Memory B cell (primary cell): ENCODE measurements around the gene ARHGAP40.
"Not testable (repeated sequence)": the region's sequence is repeated elsewhere in the genome, so short reads cannot be mapped to it uniquely, and the experiment has no call there.

Source experiments
- ATAC-seq: fragments of 150-1000 bp; cut with Tn5 transposase; 2 replicates; pipeline ENCODE4 v1.10.0; 2021; ENCODE audit warnings: low read depth, mild to moderate bottlenecking, moderate library complexity
- DNase-seq, 2 donors: peaks; one replicate each; pipeline ENCODE4 v3.0.0; 2022; ENCODE audit warnings: low spot score in 2 of 2
- H3K27ac Mint-ChIP-seq: one replicate; pipeline ENCODE4 v1.8.0; 2022; ENCODE audit warnings: mild to moderate bottlenecking, moderate library complexity, mixed read lengths
- H3K27me3 Mint-ChIP-seq: one replicate; pipeline ENCODE4 v1.8.0; 2022; ENCODE audit warnings: mixed read lengths
- H3K36me3 Mint-ChIP-seq: one replicate; pipeline ENCODE4 v1.8.0; 2022; ENCODE audit warnings: mild to moderate bottlenecking, mixed read lengths
- H3K4me1 Mint-ChIP-seq: one replicate; pipeline ENCODE4 v1.8.0; 2022; ENCODE audit warnings: mixed read lengths
- H3K4me3 Mint-ChIP-seq: one replicate; pipeline ENCODE4 v1.8.0; 2022; ENCODE audit warnings: mild to moderate bottlenecking, moderate library complexity, mixed read lengths
- H3K9me3 Mint-ChIP-seq: one replicate; pipeline ENCODE4 v1.8.0; 2022; ENCODE audit warnings: mixed read lengths

ARHGAP40 gene

GRCh38 chr20:38581013-38581412 lies 20.6 kb upstream of the ARHGAP40 start, which contains the start of gene ADIG:
ADIG (plus strand) TSS chr20:38581197; CDS start chr20:38581251, 54 bp downstream.
- H3K9me3 Mint-ChIP-seq, result no peaks in the 10 kb centered on the region
- no peak within 1 kb of the TSS for H3K4me3 Mint-ChIP-seq
- ATAC-seq, result no peak
- H3K27ac Mint-ChIP-seq, result no peak within 1 kb of the TSS
- H3K36me3 Mint-ChIP-seq, result peaks cover 4% of the 10 kb centered on the region
- no peak for DNase-seq
- no peaks in the 10 kb centered on the region for H3K27me3 Mint-ChIP-seq
- no peaks in the 10 kb centered on the region for H3K4me1 Mint-ChIP-seq

- peaks cover 2% of the 10 kb centered on the region for H3K27me3 Mint-ChIP-seq
- no peaks in the 10 kb centered on the region for H3K9me3 Mint-ChIP-seq
- no peaks in the 10 kb centered on the region for H3K4me1 Mint-ChIP-seq
- no peak overlapping the region for H3K4me3 Mint-ChIP-seq
- no peak for DNase-seq
- peaks cover 1% of the 10 kb centered on the region for H3K36me3 Mint-ChIP-seq
- H3K27ac Mint-ChIP-seq, result no peak overlapping the region
- no peak for ATAC-seq
Observed at GRCh38 chr20:38581830-38582358, 19.7 kb upstream of the ARHGAP40 start.

- H3K36me3 Mint-ChIP-seq, result no peaks in the 10 kb centered on the region
- DNase-seq (no peak), ATAC-seq (no peak)
- no peaks in the 10 kb centered on the region for H3K9me3 Mint-ChIP-seq
- H3K27me3 Mint-ChIP-seq, result peaks cover 2% of the 10 kb centered on the region
- H3K4me1 Mint-ChIP-seq, result no peaks in the 10 kb centered on the region
- H3K4me3 Mint-ChIP-seq, result no peak overlapping the region
- no peak overlapping the region for H3K27ac Mint-ChIP-seq
Observed at GRCh38 chr20:38583306-38583705, 18.3 kb upstream of the ARHGAP40 start.

GRCh38 chr20:38584099-38584763 lies 17.4 kb upstream of the ARHGAP40 start:
- no peak overlapping the region for H3K4me3 Mint-ChIP-seq
- no peak for ATAC-seq
- no peaks in the 10 kb centered on the region for H3K4me1 Mint-ChIP-seq
- H3K36me3 Mint-ChIP-seq, result no peaks in the 10 kb centered on the region
- no peak overlapping the region for H3K27ac Mint-ChIP-seq
- peaks cover 2% of the 10 kb centered on the region for H3K27me3 Mint-ChIP-seq
- no peaks in the 10 kb centered on the region for H3K9me3 Mint-ChIP-seq
- DNase-seq, result no peak

- H3K4me1 Mint-ChIP-seq, result no peaks in the 10 kb centered on the region
- H3K27me3 Mint-ChIP-seq, result peaks cover 2% of the 10 kb centered on the region
- H3K36me3 Mint-ChIP-seq, result no peaks in the 10 kb centered on the region
- no peaks in the 10 kb centered on the region for H3K9me3 Mint-ChIP-seq
- H3K27ac Mint-ChIP-seq, result no peak overlapping the region
- no peak overlapping the region for H3K4me3 Mint-ChIP-seq
- no peak for DNase-seq
- no peak for ATAC-seq
Observed at GRCh38 chr20:38585404-38586180, 16.0 kb upstream of the ARHGAP40 start.

GRCh38 chr20:38586181-38586525 lies 15.5 kb upstream of the ARHGAP40 start:
- H3K27ac Mint-ChIP-seq, result no peak overlapping the region
- H3K27me3 Mint-ChIP-seq, result peaks cover 2% of the 10 kb centered on the region
- no peak for ATAC-seq
- no peak for DNase-seq
- H3K4me1 Mint-ChIP-seq, result no peaks in the 10 kb centered on the region
- no peak overlapping the region for H3K4me3 Mint-ChIP-seq
- no peaks in the 10 kb centered on the region for H3K9me3 Mint-ChIP-seq
- H3K36me3 Mint-ChIP-seq, result no peaks in the 10 kb centered on the region

GRCh38 chr20:38588303-38588702 lies 13.3 kb upstream of the ARHGAP40 start:
- no peak overlapping the region for H3K27ac Mint-ChIP-seq
- no peak for ATAC-seq
- no peak for DNase-seq
- no peaks in the 10 kb centered on the region for H3K4me1 Mint-ChIP-seq
- peaks cover 2% of the 10 kb centered on the region for H3K27me3 Mint-ChIP-seq
- H3K36me3 Mint-ChIP-seq, result no peaks in the 10 kb centered on the region
- H3K9me3 Mint-ChIP-seq, result no peaks in the 10 kb centered on the region
- no peak overlapping the region for H3K4me3 Mint-ChIP-seq

- Mint-ChIP-seq H3K27me3 (peaks cover 2% of the 10 kb centered on the region), H3K9me3 (no peaks in the 10 kb centered on the region), H3K4me3 (no peak overlapping the region), H3K27ac (no peak overlapping the region), H3K36me3 (no peaks in the 10 kb centered on the region), H3K4me1 (no peaks in the 10 kb centered on the region)
- DNase-seq (no peak), ATAC-seq (no peak)
Observed at GRCh38 chr20:38589351-38589750, 12.3 kb upstream of the ARHGAP40 start.

- no peaks in the 10 kb centered on the region for H3K4me1 Mint-ChIP-seq
- ATAC-seq, result no peak
Observed at GRCh38 chr20:38589967-38590675, 11.5 kb upstream of the ARHGAP40 start.

GRCh38 chr20:38590676-38591473 lies 10.7 kb upstream of the ARHGAP40 start:
- no peak overlapping the region for H3K4me3 Mint-ChIP-seq
- H3K27ac Mint-ChIP-seq, result no peak overlapping the region
- ATAC-seq (no peak), DNase-seq (no peak)
- H3K9me3 Mint-ChIP-seq, result no peaks in the 10 kb centered on the region
- no peaks in the 10 kb centered on the region for H3K36me3 Mint-ChIP-seq
- H3K27me3 Mint-ChIP-seq, result peaks cover 2% of the 10 kb centered on the region
- H3K4me1 Mint-ChIP-seq, result no peaks in the 10 kb centered on the region

More at GRCh38 chr20:38589967-38590675, 11.5 kb upstream of the ARHGAP40 start:
- no peak overlapping the region for H3K27ac Mint-ChIP-seq
- no peak for DNase-seq
- H3K4me3 Mint-ChIP-seq, result no peak overlapping the region
- no peaks in the 10 kb centered on the region for H3K36me3 Mint-ChIP-seq
- H3K9me3 Mint-ChIP-seq, result no peaks in the 10 kb centered on the region
- peaks cover 2% of the 10 kb centered on the region for H3K27me3 Mint-ChIP-seq

- Mint-ChIP-seq H3K36me3 (no peaks in the 10 kb centered on the region), H3K4me1 (no peaks in the 10 kb centered on the region), H3K27ac (no peak overlapping the region), H3K4me3 (no peak overlapping the region), H3K9me3 (no peaks in the 10 kb centered on the region), H3K27me3 (peaks cover under 1% of the 10 kb centered on the region)
- no peak for DNase-seq
- no peak for ATAC-seq
Observed at GRCh38 chr20:38591474-38592410, 9.9 kb upstream of the ARHGAP40 start.

- not testable (repeated sequence) for H3K9me3 Mint-ChIP-seq, H3K27ac Mint-ChIP-seq, DNase-seq, H3K36me3 Mint-ChIP-seq, H3K4me3 Mint-ChIP-seq, H3K4me1 Mint-ChIP-seq, H3K27me3 Mint-ChIP-seq, ATAC-seq
Observed at GRCh38 chr20:38592411-38592790, 9.2 kb upstream of the ARHGAP40 start.

- H3K9me3 Mint-ChIP-seq, DNase-seq, H3K4me1 Mint-ChIP-seq, H3K36me3 Mint-ChIP-seq, ATAC-seq, H3K4me3 Mint-ChIP-seq, H3K27ac Mint-ChIP-seq: not testable (repeated sequence)
- H3K27me3 Mint-ChIP-seq, result peaks cover 10% of the 10 kb centered on the region
Observed at GRCh38 chr20:38594281-38594680, 7.3 kb upstream of the ARHGAP40 start.
